Liver (tissue), 9 donors: ENCODE data around the gene RSL24D1. TPM values are rescaled to one million over a fixed set of nuclear protein-coding genes. Genes with fewer than 3 reads are reported as not detected.

Experiments
- DNase-seq: peaks from one replicate; pipeline ENCODE4 v3.0.0-alpha.2; 2017; ENCODE audit warnings: low spot score
- H3K27ac ChIP-seq, 2 donors: one replicate each; pipeline ENCODE4 v1.7.0; 2013; ENCODE audit warnings: inconsistent platforms in 2 of 2, low read length in 2 of 2, control low read depth in 1 of 2, low read depth in 1 of 2, mild to moderate bottlenecking in 1 of 2
- H3K27me3 ChIP-seq, 4 donors: one replicate each; pipeline versions ENCODE4 v1.6.1 to v1.7.0; 2013; ENCODE audit warnings: low read length in 3 of 4, inconsistent platforms in 1 of 4, mild to moderate bottlenecking in 1 of 4, moderate library complexity in 1 of 4; ENCODE audit not compliant: control insufficient read depth in 4 of 4, insufficient read depth in 4 of 4
- H3K36me3 ChIP-seq, 4 donors: one replicate each; pipeline versions ENCODE4 v1.6.1 to v1.7.0; 2013; ENCODE audit warnings: low read length in 3 of 4, mild to moderate bottlenecking in 3 of 4, low read depth in 1 of 4, moderate library complexity in 1 of 4; ENCODE audit not compliant: control insufficient read depth in 4 of 4, insufficient read depth in 3 of 4
- H3K4me1 ChIP-seq, 4 donors: one replicate each; pipeline versions ENCODE4 v1.6.1 to v1.7.0; 2013; ENCODE audit warnings: low read length in 3 of 4, mild to moderate bottlenecking in 3 of 4, moderate library complexity in 1 of 4; ENCODE audit not compliant: control insufficient read depth in 4 of 4, insufficient read depth in 4 of 4
- H3K4me3 ChIP-seq, 3 donors: one replicate each; pipeline versions ENCODE4 v1.6.1 to v1.7.0; 2013; ENCODE audit warnings: low read length in 3 of 3, control low read depth in 1 of 3, low read depth in 1 of 3, mild to moderate bottlenecking in 1 of 3
- H3K9ac ChIP-seq, 2 donors: one replicate each; pipeline ENCODE4 v1.7.0; 2013; ENCODE audit warnings: low read length in 2 of 2, mild to moderate bottlenecking in 2 of 2, moderate library complexity in 2 of 2, control low read depth in 1 of 2, low read depth in 1 of 2
- H3K9me3 ChIP-seq, 4 donors: one replicate each; pipeline versions ENCODE4 v1.6.1 to v1.7.0; 2013; ENCODE audit warnings: low read length in 3 of 4; ENCODE audit not compliant: control insufficient read depth in 4 of 4
- ATF3 ChIP-seq: IDR thresholded peaks from 2 replicates; pipeline ENCODE4 v1.6.1; 2016; ENCODE audit warnings: antibody characterized with exemption
- CTCF ChIP-seq: fragments of 150-350 bp; IDR thresholded peaks from 2 replicates; pipeline ENCODE4 v1.5.1; 2017; ENCODE audit warnings: improper control_type of control experiment, low read depth, low read length; ENCODE audit not compliant: missing input control
- EGR1 ChIP-seq, 2 donors: IDR thresholded peaks; 2 replicates each; pipeline ENCODE4 v1.6.1; 2016 to 2018; ENCODE audit warnings: antibody characterized with exemption in 2 of 2, low read depth in 2 of 2
- FOXA1 ChIP-seq: IDR thresholded peaks from 2 replicates; pipeline ENCODE4 v1.6.1; 2016; ENCODE audit warnings: antibody characterized with exemption
- FOXA2 ChIP-seq: IDR thresholded peaks from 2 replicates; pipeline ENCODE4 v1.6.1; 2016; ENCODE audit warnings: antibody characterized with exemption
- GABPA ChIP-seq, 2 donors: IDR thresholded peaks in 1 of 2; conservative IDR thresholded peaks in 1 of 2; 2 replicates each; pipeline ENCODE4 v1.6.1; 2016; ENCODE audit warnings: antibody characterized with exemption in 2 of 2, mild to moderate bottlenecking in 1 of 2, moderate library complexity in 1 of 2
- HNF4A ChIP-seq, 2 donors: conservative IDR thresholded peaks; 2 replicates each; pipeline ENCODE4 v1.6.1; 2016; ENCODE audit warnings: antibody characterized with exemption in 2 of 2, mild to moderate bottlenecking in 2 of 2
- HNF4G ChIP-seq: IDR thresholded peaks from 2 replicates; pipeline ENCODE4 v1.6.1; 2016; ENCODE audit warnings: antibody characterized with exemption
- JUND ChIP-seq, 2 donors: IDR thresholded peaks; 2 replicates each; pipeline ENCODE4 v1.6.1; 2016; ENCODE audit warnings: antibody characterized with exemption in 2 of 2
- MAX ChIP-seq: IDR thresholded peaks from 2 replicates; pipeline ENCODE4 v1.6.1; 2016; ENCODE audit warnings: antibody characterized with exemption
- NR2F2 ChIP-seq: IDR thresholded peaks from 2 replicates; pipeline ENCODE4 v1.6.1; 2016; ENCODE audit warnings: antibody characterized with exemption
- RAD21 ChIP-seq, 2 donors: IDR thresholded peaks; 2 replicates each; pipeline ENCODE4 v1.6.1; 2016; ENCODE audit warnings: antibody characterized with exemption in 2 of 2, mild to moderate bottlenecking in 2 of 2
- REST ChIP-seq: IDR thresholded peaks from 2 replicates; pipeline ENCODE4 v1.6.1; 2016; ENCODE audit warnings: antibody characterized with exemption, mild to moderate bottlenecking
- RXRA ChIP-seq, 2 donors: IDR thresholded peaks; 2 replicates each; pipeline ENCODE4 v1.6.1; 2017 to 2018; ENCODE audit warnings: antibody characterized with exemption in 2 of 2, mild to moderate bottlenecking in 1 of 2
- SP1 ChIP-seq: IDR thresholded peaks from 2 replicates; pipeline ENCODE4 v1.6.1; 2018; ENCODE audit warnings: antibody characterized with exemption, mild to moderate bottlenecking
- TAF1 ChIP-seq: conservative IDR thresholded peaks from 2 replicates; pipeline ENCODE4 v1.6.1; 2016; ENCODE audit warnings: antibody characterized with exemption, mild to moderate bottlenecking
- YY1 ChIP-seq: IDR thresholded peaks from 2 replicates; pipeline ENCODE4 v1.6.1; 2016; ENCODE audit warnings: antibody characterized with exemption, mild to moderate bottlenecking
- ZBTB33 ChIP-seq: IDR thresholded peaks from 2 replicates; pipeline ENCODE4 v1.6.1; 2016; ENCODE audit warnings: antibody characterized with exemption
- WGBS: extraction: QIAGEN DNeasy Blood & Tissue Kit; methylation state at CpG from one replicate; pipeline ENCODE4 v1.1.7; 2013; 5-methylcytosine and 5-hydroxymethylcytosine counted together
- polyA plus RNA-seq, 2 donors: library from polyadenylated mRNA; stranded (reverse) in 1 of 2; unstranded in 1 of 2; fragments of 200-250 nt in 1 of 2; fragments of >200 nt in 1 of 2; fragmentation: Nextera tagmentation in 1 of 2; extraction: Ambion mirVana in 1 of 2; gene quantifications; one replicate each; pipeline versions ENCODE4 v1.2.1 to v1.2.3, GENCODE V29; 2013 to 2015
- total RNA-seq, 2 donors: library from RNA; depleted of rRNA; stranded (reverse); fragments of >200 nt; gene quantifications; one replicate each; pipeline ENCODE4 v1.2.3, GENCODE V29; 2014
- donor health status: healthy.
- donor health status: healthy.
- donor health status: healthy.
- donor health status: healthy.
- donor health status: healthy.

Gene RSL24D1
- total and polyA plus RNA-seq, 4 donors: 13.3 to 33.3 (median 23.2) TPM

GRCh38 chr15:55183679-55184078 lies 13.1 kb downstream of the RSL24D1 start:
- Histone ChIP-seq H3K4me1 (no peaks in the 10 kb centered on the region), H3K4me3 (no peak overlapping the region), H3K9me3 (no peaks in the 10 kb centered on the region), H3K36me3 (peaks cover 3 to 56% (median 41%) of the 10 kb centered on the region in 4 donors), H3K27me3 (no peaks in the 10 kb centered on the region), H3K27ac (no peak overlapping the region), H3K9ac (no peak overlapping the region)
- DNase-seq: no peak
- 89% methylated on average over 2 of the region's 2 CpGs for WGBS
- TF ChIP-seq EGR1 (IDR thresholded peaks at IDR 0.05; ENCODE audit: low read depth in 2 of 2) (no peak), REST (no peak), YY1 (no peak), CTCF (no peak), HNF4G (no peak), FOXA2 (no peak), NR2F2 (no peak), MAX (no peak), HNF4A (conservative IDR thresholded peaks at IDR 0.05) (no peak), SP1 (no peak), GABPA (IDR thresholded peaks at IDR 0.05 in 1 of 2, conservative IDR thresholded peaks at IDR 0.05 in 1 of 2) (no peak), RXRA (IDR thresholded peaks at IDR 0.05) (no peak), JUND (IDR thresholded peaks at IDR 0.05) (no peak), TAF1 (no peak), ATF3 (no peak), FOXA1 (no peak), ZBTB33 (no peak), RAD21 (IDR thresholded peaks at IDR 0.05) (no peak)
